Retinal pigment epithelial cell (primary cell): ENCODE results near the gene DUSP7.

Experiments
- DNase-seq: peaks from one replicate; pipeline ENCODE4 v3.0.0-alpha.2; 2010; ENCODE audit warnings: low read depth
- H3K4me3 ChIP-seq: 2 replicates; pipeline ENCODE4 v1.5.1; 2011; ENCODE audit warnings: mild to moderate bottlenecking, low read length, control low read depth, moderate library complexity
- TF ChIP-seq, protein P1 (sequence below): conservative IDR thresholded peaks from 2 replicates; pipeline ENCODE4 v1.5.1; 2011; ENCODE audit warnings: low read depth, low read length, control low read depth, inconsistent platforms

Gene DUSP7

DNA sequence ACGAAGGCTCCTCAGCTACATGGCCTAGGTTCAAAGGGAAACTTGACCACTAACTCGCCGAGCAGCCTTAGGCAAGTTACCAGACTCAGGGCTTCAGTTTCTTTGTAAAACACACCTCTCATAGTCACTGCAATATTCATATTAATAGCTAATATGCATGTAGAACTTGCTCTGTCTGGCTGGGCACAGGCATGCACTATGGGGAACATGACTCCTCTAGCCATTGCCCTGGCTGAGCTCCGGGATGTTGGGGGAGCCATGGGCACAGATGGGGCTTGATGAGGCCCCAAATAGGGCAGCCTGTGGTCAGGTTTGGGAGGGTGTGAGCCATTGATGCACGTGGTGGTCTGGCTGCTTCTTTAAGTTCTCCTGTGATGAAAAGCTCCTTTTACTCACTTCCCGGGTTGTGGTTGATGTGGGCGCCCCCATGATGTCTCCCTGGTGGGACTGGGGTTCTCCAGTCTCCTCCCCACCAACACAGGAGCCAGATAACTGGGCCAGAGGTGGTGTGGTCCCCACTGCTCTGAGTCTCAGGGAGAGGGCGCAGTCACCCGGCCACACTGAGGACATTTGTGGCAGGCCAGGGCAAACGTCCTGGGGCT, 29.4 kb upstream of the DUSP7 start:
- DNase-seq: no peak
- TF ChIP-seq, protein P1, sequence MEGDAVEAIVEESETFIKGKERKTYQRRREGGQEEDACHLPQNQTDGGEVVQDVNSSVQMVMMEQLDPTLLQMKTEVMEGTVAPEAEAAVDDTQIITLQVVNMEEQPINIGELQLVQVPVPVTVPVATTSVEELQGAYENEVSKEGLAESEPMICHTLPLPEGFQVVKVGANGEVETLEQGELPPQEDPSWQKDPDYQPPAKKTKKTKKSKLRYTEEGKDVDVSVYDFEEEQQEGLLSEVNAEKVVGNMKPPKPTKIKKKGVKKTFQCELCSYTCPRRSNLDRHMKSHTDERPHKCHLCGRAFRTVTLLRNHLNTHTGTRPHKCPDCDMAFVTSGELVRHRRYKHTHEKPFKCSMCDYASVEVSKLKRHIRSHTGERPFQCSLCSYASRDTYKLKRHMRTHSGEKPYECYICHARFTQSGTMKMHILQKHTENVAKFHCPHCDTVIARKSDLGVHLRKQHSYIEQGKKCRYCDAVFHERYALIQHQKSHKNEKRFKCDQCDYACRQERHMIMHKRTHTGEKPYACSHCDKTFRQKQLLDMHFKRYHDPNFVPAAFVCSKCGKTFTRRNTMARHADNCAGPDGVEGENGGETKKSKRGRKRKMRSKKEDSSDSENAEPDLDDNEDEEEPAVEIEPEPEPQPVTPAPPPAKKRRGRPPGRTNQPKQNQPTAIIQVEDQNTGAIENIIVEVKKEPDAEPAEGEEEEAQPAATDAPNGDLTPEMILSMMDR: no peak
- no peak overlapping the region for H3K4me3 ChIP-seq

DNA sequence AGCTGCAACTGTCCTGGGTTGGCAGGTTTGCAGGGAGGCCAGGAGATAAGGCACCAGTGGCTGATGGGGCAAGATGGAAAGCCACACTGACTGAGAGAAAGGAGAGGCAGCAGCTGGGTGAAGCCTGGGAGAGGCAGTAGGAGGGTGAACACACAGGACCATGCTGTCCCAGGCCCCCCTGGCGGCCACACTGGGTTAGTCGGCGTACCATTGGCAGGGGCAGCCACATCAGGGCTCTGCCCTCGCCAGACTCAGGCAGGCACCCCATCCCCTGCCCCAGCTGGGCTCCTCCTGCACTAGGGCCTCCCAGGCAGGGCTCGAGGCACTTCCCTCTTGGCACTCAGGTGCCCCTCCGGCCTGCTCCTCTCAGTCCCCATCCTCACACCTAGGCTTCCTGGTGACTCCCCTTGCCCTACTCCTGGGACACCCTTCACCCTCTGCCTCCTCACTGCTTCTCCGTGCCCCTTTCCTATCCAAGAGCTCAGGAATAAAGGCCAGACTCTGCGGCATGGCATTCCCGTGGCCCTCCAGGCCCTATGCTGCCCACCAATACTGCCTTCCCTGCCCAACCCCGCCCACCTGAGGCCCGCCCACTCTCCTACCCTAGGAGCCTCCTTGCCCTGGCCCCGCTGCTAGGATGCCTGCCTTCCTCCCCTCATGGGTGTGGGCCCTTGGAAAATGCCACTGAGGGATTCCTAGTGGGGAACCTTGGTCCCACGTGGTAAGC, 28.7 kb upstream of the DUSP7 start:
- H3K4me3 ChIP-seq: no peak overlapping the region
- TF ChIP-seq, protein P1: no peak
- no peak for DNase-seq

- TF ChIP-seq, protein P1: no peak
- DNase-seq: no peak
- H3K4me3 ChIP-seq: no peak overlapping the region
Measured at GRCh38 chr3:52084216-52084945, 28.0 kb upstream of the DUSP7 start.

DNA sequence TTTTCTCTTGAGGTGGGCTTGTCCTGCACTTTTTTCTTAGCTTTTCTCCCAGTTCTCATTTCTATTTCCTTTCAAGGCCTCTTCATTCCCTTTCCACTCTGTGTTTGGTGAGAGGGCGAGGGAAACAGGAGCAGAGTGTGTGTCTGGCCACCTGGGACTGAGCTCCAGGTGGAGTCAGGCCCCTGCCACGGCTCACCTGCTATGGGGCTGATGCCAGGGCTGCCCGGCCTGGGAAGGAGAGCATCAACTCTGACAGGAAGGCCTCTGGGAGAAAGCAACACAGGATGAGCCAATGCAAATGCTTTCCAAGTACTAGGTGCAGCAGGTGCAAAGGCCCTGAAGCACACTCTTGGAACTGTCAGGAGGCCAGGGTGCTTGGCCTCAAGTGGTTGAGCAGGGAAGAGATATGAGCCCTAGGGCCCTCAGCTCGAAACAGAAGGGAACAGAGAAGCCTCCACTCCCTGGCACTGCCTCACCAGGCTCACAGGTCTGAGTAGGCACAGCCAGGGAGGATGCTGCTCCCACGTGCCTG, 27.3 kb upstream of the DUSP7 start:
- DNase-seq: no peak
- no peak overlapping the region for H3K4me3 ChIP-seq
- TF ChIP-seq, protein P1: no peak

GRCh38 chr3:52082951-52083350, 26.6 kb upstream of the DUSP7 start:
- no peak overlapping the region for H3K4me3 ChIP-seq
- no peak for DNase-seq
- TF ChIP-seq, protein P1: no peak

DNA sequence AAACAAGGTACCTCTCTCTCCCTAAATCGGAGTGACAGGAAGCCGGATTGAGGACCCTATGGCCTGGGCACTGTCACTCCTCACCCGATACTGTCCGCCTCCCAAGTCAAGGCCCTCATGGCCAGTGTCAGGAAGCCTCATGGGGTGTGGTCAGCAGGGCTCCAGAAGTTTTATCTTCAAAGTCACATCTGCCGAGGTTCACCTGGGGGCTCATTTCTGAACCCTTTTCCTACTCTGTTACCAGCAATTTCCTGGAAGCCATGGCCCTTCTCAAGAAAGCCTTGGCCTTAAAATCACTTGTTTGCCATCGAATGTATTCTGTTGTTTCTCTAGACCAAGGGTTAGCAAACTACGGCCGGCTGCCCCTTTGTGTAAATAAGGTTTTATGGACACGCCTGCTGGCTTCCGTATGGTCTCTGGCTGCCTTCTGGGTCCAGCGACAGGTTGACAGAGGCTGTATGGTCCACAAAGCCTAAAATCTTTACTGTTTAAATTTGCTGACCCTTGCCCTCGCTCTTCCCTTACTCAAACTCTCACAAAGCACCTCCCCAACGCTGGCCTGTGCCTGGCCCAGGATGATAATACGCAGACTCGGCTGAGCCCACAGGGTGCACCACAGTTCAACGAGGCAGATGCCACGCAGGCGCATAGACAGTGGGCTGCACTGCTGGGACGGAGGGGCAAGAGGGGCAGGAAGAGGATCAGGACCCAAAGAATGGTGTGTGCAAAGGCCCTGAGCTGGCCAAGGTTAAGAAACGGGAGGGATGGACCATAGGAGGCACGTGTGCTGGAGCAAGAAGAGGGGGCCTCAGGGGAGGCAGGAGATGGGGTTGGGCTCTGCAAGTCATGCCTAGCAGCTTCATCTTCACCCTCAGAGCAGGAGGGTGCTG, 24.7 kb upstream of the DUSP7 start:
- H3K4me3 ChIP-seq: no peak overlapping the region
- TF ChIP-seq, protein P1: no peak
- DNase-seq: no peak
